Inferior parietal cortex (tissue), 1 donor: Measurements from ENCODE around the gene MTIF3.
A peak's percentile ranks its signal among the peaks of the same experiment; 100 is the strongest.

ENCODE experiments used
- DNase-seq: peaks from one replicate; pipeline ENCODE4 v3.0.0-alpha.2; 2016; ENCODE audit errors: extremely low spot score

MTIF3 gene

DNA sequence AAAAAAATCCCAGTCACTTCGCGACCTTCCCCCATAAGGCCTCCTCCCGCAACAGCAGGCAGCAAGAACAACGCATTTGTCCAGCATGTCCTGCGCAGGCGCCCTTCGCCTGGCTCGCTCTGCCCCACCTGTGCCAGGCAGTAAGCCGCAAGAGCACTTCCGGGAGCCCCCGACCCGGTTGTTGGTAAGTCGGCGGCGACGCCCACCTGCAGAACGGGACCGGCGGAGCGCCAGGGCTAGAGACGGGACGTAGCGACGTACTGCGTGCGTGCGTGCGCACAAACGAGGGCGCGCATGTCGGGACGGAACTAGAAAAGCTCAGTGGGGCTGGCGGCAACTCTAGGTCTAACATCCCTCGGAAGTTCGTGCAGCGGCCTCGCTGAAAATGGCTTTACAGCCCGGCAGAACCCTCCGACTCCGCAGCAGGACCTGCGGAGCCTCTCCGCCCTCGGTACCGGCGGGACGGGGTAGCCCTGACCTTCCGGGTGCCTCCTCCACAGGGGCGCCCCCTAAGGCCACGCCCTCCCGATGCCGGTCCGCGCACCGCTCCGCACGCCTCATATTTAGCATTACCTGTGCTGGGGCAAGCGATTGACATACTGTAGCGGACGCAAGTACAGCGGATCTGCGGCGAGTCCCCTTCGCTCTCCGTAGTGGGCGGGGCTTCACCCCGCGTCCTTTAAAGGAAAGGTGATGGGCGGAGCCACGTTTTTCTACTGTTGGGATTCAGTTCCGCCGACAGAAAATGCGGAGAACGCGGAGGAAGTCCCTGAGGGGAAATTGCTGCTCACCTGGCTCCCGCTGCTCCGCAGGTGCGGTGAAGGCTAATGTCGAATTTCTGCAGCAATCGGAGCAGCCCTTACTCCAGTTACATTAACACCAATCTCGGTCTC is at the start of gene MTIF3:
Gene MTIF3 (minus strand): TSS at position 629 of the 893 bp plus-strand sequence. CDS start 10,116 bp downstream, outside the sequence.
- peak; percentile 95 for DNase-seq

DNA sequence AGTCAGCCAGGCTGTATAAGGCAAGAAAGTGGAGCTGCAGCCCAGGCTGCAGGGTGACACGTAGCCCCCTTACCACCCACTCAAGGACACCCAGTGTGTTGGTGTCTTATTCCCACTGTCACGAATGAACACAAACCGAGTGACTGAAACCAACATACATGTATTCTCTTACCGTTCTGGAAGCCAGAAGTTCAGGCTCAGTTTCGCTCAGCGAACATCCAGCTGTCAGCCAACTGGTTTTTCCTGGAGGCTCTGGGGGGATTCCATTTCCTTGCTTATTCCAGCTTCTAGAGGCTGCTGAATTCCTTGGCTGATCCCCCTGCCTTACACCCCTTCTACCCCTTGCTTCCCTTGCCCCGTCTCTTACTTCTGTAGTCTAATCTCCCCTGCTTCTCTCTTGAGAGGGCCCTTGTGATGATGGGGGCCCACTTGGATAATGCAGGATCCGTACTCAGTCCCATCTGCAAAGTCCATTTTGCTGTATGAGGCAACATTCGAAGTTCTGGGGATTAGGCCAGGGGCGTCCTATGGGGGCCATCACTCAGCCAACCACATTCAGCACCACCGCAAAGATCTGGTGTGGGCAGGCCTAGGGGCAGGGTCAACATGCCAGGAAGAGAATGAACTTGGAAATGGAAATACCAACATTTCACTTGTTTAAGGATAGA is 47.3 kb upstream of the MTIF3 start:
- no peak for DNase-seq

GRCh38 chr13:27496536-27497273 is 46.3 kb upstream of the MTIF3 start:
- no peak for DNase-seq

DNA sequence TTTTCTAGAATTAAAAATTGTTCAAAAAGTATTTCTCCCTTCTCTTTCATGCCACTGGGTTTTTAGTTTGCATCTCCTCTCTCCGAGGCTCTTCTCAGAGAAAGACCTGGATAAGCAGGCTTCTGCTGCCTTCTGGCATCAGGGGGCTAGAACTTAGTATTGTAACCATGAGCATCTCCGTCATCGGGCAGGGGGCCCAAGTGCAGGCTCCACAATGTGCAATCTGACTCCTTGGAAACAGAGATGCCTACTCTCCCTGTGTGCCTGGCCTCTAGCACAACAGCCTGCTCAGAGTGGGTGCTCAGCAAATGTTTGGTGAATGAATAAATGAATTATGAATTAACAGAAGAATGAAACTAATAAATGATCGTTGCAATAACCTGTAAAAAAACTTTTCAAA is 45.6 kb upstream of the MTIF3 start:
- DNase-seq: no peak

GRCh38 chr13:27495551-27495950 is 45.2 kb upstream of the MTIF3 start:
- no peak for DNase-seq

- DNase-seq: peak; percentile 49
These were observed 43.6 kb upstream of the MTIF3 start for GRCh38 chr13:27493981-27494380.

DNA sequence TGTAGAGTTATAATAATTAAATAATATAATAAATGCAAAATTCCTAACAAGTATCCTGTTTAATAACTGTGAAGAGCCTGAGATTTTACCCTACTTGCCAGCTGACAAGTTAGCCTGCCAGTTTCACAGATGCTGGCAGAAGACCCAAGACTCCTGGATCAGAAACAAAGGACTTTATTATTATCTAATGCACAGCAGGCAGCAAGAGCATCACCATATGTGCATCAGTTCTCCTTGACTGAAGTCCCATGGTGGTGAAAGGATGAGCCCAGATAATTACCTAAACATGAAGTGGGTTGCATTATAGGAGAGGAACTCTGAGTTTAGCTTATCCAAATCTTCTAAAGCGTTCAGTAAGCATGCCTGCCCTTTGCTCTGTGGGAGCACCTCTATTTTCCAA is 39.1 kb upstream of the MTIF3 start:
- no peak for DNase-seq

DNA sequence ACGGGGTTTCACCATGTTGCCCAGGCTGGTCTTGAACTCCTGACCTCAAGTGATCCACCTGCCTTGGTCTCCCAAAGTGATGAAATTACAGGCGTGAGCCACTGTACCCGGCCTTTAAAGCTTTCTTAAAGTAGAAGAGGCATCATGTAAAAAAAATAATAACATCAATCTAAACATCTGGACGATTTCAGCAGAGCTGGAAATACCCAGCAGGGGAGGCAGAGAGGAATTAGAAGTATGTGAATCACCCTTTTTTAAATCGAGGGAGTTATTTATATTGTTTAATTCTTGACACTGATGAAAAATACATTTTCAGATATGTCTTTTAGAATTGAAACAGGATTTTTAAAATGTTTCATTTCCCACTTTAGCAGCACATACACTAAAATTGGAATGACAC is 37.4 kb upstream of the MTIF3 start:
- DNase-seq: no peak

- no peak for DNase-seq
These were observed 33.1 kb upstream of the MTIF3 start for GRCh38 chr13:27483421-27483820.

DNA sequence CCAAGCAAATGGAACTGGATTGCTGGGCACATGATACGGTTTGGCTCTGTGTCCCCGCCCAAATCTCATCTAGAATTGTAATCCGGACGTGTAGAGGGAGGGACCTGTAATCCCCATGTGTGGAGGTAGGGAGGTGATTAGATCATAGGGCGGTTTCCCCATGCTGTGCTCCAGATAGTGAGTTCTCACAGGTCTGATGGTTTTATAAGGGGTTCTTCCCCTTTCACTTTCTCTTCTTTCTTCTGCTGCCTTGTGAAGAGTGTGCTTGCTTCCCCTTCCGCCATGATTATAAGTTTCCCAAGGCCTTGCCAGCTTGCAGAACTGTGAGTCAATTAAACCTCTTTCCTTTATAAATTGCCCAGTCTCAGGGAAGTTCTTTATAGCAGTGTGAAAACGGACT is 32.6 kb upstream of the MTIF3 start:
- DNase-seq: no peak

DNA sequence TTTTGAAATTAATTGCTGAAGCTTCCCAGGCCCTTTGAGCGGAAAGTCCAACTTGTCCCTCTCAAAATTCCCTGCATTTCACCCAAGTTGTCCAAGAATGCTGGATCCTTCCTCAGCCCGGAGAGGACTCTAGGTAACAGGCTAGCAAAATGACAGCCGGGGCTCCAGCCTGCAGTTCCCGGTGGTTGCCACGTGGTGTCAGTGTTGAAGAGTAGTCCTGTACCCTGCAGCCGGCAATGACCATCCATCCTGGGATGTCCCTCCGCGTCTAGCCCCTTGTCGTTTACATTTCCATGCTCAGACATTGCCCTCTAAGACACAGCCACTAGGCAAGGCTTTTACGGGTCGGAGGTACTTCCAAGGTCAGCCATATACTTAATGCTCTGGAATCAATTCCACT is 31.4 kb upstream of the MTIF3 start:
- DNase-seq: no peak

GRCh38 chr13:27476943-27477703 is 26.8 kb upstream of the MTIF3 start:
- DNase-seq: no peak

- peak; percentile 10 for DNase-seq
These were observed 24.4 kb upstream of the MTIF3 start for GRCh38 chr13:27474751-27475268.

DNA sequence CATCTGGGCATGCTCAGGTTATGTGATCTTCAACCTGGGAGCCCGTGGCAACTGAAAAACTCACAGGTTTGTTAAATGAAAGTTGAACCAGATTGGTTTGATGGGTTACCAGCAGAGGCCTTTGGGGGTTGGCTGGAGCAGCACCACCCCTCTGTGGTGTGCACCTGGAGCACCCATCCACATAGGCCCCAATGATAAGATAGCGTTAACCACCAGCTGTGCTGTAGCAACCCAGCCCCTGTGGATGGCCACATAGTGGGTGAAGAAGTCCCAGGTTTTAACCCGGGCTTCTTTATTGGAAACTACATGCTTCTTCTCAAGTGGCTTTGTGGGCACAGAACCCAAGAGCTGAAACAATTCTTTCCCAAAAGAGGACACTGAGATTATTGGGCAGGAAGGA is 22.6 kb upstream of the MTIF3 start:
- DNase-seq: no peak

GRCh38 chr13:27472441-27472840 is 22.1 kb upstream of the MTIF3 start:
- no peak for DNase-seq

- DNase-seq: no peak
These were observed 19.9 kb upstream of the MTIF3 start for GRCh38 chr13:27470075-27470820.

DNA sequence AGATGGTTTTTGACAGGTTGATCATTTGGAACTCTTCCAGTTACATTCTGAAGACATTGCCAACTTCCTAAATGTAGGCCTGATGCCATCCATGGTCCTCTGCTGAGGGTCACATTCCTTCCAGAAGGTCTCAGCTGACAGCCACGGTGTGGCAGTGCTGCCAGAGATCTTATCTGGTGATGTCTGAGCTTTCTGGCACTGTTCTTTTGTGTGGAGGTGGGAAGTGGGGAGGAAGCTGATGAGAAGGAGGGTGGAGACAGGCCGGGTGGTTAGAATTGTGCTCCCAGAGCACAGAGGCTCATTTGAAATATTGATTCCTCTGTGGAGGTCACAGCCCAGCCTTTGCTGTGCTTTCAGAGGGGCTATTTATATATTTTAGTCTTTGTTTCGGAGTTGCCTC is 16.1 kb upstream of the MTIF3 start:
- DNase-seq: no peak

DNA sequence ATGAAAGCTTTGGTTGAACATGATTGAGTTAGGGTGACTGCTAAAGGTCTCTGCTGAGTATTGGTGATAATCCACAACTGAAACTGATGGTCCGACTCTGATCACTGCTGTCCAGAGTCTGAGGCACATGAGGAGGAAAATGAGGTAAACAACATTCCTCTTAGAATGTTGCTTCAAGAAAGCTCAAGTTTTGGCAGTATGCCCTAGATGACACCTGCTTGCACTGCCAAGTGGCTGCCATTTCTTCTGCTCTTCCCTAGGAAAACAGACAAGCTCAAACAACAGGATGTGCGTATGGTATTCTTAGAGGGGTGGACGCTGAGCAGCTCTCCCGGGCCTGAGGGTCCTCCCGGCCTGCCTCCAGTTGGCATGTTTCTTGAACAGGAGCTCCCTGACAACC is 15.2 kb upstream of the MTIF3 start:
- no peak for DNase-seq

- no peak for DNase-seq
These were observed 13.1 kb upstream of the MTIF3 start for GRCh38 chr13:27463500-27463899.

GRCh38 chr13:27461940-27462584 is 11.7 kb upstream of the MTIF3 start:
- DNase-seq: no peak
